GM23338 (cell line): ENCODE results near the gene PAIP2B. TPM values are rescaled to one million over a fixed set of nuclear protein-coding genes. Genes with fewer than 3 reads are reported as not detected.

Source experiments
- ATAC-seq: fragments of 200-7000 bp; cut with Tn5 transposase; 3 replicates; pipeline ENCODE4 v1.9.1; 2020
- DNase-seq: peaks from one replicate; pipeline ENCODE4 v3.0.0-alpha.2; 2015; ENCODE audit warnings: low spot score
- H2AFZ ChIP-seq: fragments of 200-600 bp; sonication (generic); 2 replicates; pipeline ENCODE4 v1.8.0; 2016; ENCODE audit warnings: antibody characterized with exemption, mild to moderate bottlenecking, moderate library complexity
- H3F3A ChIP-seq: fragments of 200-600 bp; sonication (generic); replicated peaks from 2 replicates; pipeline ENCODE4 v1.8.0; 2017; ENCODE audit warnings: antibody characterized with exemption, mixed run types, low read depth
- H3K27ac ChIP-seq: fragments of 200-600 bp; sonication (generic); 2 replicates; pipeline ENCODE4 v1.6.1; 2016; ENCODE audit warnings: low read depth
- H3K27me3 ChIP-seq: fragments of 200-600 bp; sonication (generic); 2 replicates; pipeline ENCODE4 v1.8.0; 2016; ENCODE audit warnings: mild to moderate bottlenecking, mixed run types, moderate library complexity; ENCODE audit not compliant: insufficient read depth
- H3K36me3 ChIP-seq: fragments of 200-600 bp; sonication (generic); 2 replicates; pipeline ENCODE4 v1.8.0; 2016; ENCODE audit warnings: mild to moderate bottlenecking; ENCODE audit not compliant: insufficient read depth
- H3K4me1 ChIP-seq: fragments of 200-600 bp; sonication (generic); 2 replicates; pipeline ENCODE4 v1.8.0; 2016; ENCODE audit warnings: mild to moderate bottlenecking, moderate library complexity; ENCODE audit not compliant: insufficient read depth
- H3K4me2 ChIP-seq: fragments of 200-600 bp; sonication (generic); 2 replicates; pipeline ENCODE4 v1.7.1; 2017; ENCODE audit warnings: mixed run types
- H3K4me3 ChIP-seq: fragments of 200-600 bp; sonication (generic); 2 replicates; pipeline ENCODE4 v1.6.1; 2016; ENCODE audit warnings: mixed run types
- H3K79me2 ChIP-seq: fragments of 200-600 bp; sonication (generic); replicated peaks from 2 replicates; pipeline ENCODE4 v1.8.0; 2017; ENCODE audit warnings: mild to moderate bottlenecking; ENCODE audit not compliant: insufficient read depth
- H3K9me2 ChIP-seq: fragments of 200-600 bp; sonication (generic); 2 replicates; pipeline ENCODE4 v1.8.0; 2017; ENCODE audit not compliant: insufficient read depth
- H4K20me1 ChIP-seq: fragments of 200-600 bp; sonication (generic); replicated peaks from 2 replicates; pipeline ENCODE4 v1.8.0; 2017; ENCODE audit warnings: mild to moderate bottlenecking; ENCODE audit not compliant: insufficient read depth
- H3K27ac Mint-ChIP-seq: 2 replicates; pipeline ENCODE4 v1.8.0; 2020; ENCODE audit warnings: inconsistent platforms, mild to moderate bottlenecking, moderate library complexity, mixed read lengths
- H3K27me3 Mint-ChIP-seq: 3 replicates; pipeline ENCODE4 v1.8.0; 2022; ENCODE audit warnings: low read depth, mild to moderate bottlenecking, moderate library complexity, mixed read lengths, inconsistent platforms; ENCODE audit not compliant: insufficient read depth, poor library complexity
- H3K36me3 Mint-ChIP-seq: 3 replicates; pipeline ENCODE4 v1.8.0; 2021; ENCODE audit warnings: low read depth, mild to moderate bottlenecking, inconsistent platforms, moderate library complexity, mixed read lengths
- H3K4me1 Mint-ChIP-seq: 3 replicates; pipeline ENCODE4 v1.8.0; 2020; ENCODE audit warnings: mild to moderate bottlenecking, inconsistent platforms, mixed read lengths
- H3K4me3 Mint-ChIP-seq: 3 replicates; pipeline ENCODE4 v1.8.0; 2021; ENCODE audit warnings: moderate library complexity, mild to moderate bottlenecking, inconsistent platforms, mixed read lengths
- H3K9me3 Mint-ChIP-seq: 3 replicates; pipeline ENCODE4 v1.8.0; 2020; ENCODE audit warnings: moderate library complexity, mild to moderate bottlenecking, inconsistent platforms, mixed read lengths
- CREB1 ChIP-seq: fragments of 250-450 bp; sonication (Bioruptor Pico); IDR thresholded peaks from 2 replicates; pipeline ENCODE4 v1.5.0; 2020; ENCODE audit warnings: low read depth, mild to moderate bottlenecking, moderate library complexity
- ETS1 ChIP-seq: IDR thresholded peaks from 2 replicates; pipeline ENCODE4 v1.6.1; 2016; ENCODE audit warnings: antibody characterized with exemption
- EZH2 ChIP-seq: fragments of 200-600 bp; sonication (generic); IDR thresholded peaks from one replicate; pipeline ENCODE4 v1.8.0; 2017; ENCODE audit warnings: antibody characterized with exemption, mild to moderate bottlenecking, low read depth; ENCODE audit not compliant: unreplicated experiment
- EZH2phosphoT487 ChIP-seq: fragments of 200-600 bp; sonication (generic); IDR thresholded peaks from one replicate; pipeline ENCODE4 v1.8.1; 2018; ENCODE audit warnings: antibody characterized with exemption; ENCODE audit not compliant: unreplicated experiment
- JUNB ChIP-seq: IDR thresholded peaks from one replicate; pipeline ENCODE4 v1.6.1; 2016; ENCODE audit warnings: antibody characterized with exemption; ENCODE audit not compliant: unreplicated experiment
- NANOG ChIP-seq: IDR thresholded peaks from 2 replicates; pipeline ENCODE4 v1.6.1; 2016; ENCODE audit warnings: antibody characterized with exemption, borderline replicate concordance
- POLR2AphosphoS5 ChIP-seq: IDR thresholded peaks from 2 replicates; pipeline ENCODE4 v1.6.1; 2016; ENCODE audit warnings: antibody characterized with exemption, low read depth
- STAT1 ChIP-seq: IDR thresholded peaks from one replicate; pipeline ENCODE4 v1.6.1; 2016; ENCODE audit warnings: antibody characterized with exemption; ENCODE audit not compliant: unreplicated experiment
- ZNF114 ChIP-seq: fragments of 250-450 bp; sonication (Bioruptor Pico); IDR thresholded peaks from 2 replicates; pipeline ENCODE4 v1.5.0; 2020; ENCODE audit warnings: mild to moderate bottlenecking, moderate library complexity
- ZNF331 ChIP-seq: fragments of 250-450 bp; sonication (Bioruptor Pico); IDR thresholded peaks from 2 replicates; pipeline ENCODE4 v1.5.0; 2020; ENCODE audit warnings: low read depth, mild to moderate bottlenecking, moderate library complexity
- polyA plus RNA-seq: library from polyadenylated mRNA; unstranded; fragments of >200 nt; fragmentation: Nextera tagmentation; extraction: Ambion mirVana; gene quantifications from 2 replicates; pipeline ENCODE4 v1.2.1, GENCODE V29; 2016
- total RNA-seq: library from RNA; depleted of rRNA; stranded (reverse); fragments of >200 nt; shearing (Covaris generic); gene quantifications from 2 replicates; pipeline ENCODE4 v1.2.3, GENCODE V29; 2014
- TF ChIP-seq, protein P1 (sequence below), 2 experiments: fragments of 200-600 bp in 1 of 2; sonication (generic) in 1 of 2; conservative IDR thresholded peaks; 2 replicates each; pipeline versions ENCODE4 v1.5.1 to v1.6.1; 2016 to 2017; ENCODE audit warnings: antibody characterized with exemption in 2 of 2, low read depth in 2 of 2, mild to moderate bottlenecking in 2 of 2, moderate library complexity in 1 of 2
- TF ChIP-seq, protein P2 (sequence below): IDR thresholded peaks from one replicate; pipeline ENCODE4 v1.6.1; 2018; ENCODE audit warnings: antibody characterized with exemption; ENCODE audit not compliant: unreplicated experiment

Gene PAIP2B
- total and polyA plus RNA-seq, 2 experiments from 2014 or later, result 7.6 to 29.7 TPM

- TF ChIP-seq NANOG, result no peak
- TF ChIP-seq EZH2, result no peak
- TF ChIP-seq JUNB, result no peak
- TF ChIP-seq EZH2phosphoT487, result no peak
- TF ChIP-seq CREB1, result no peak
- TF ChIP-seq ZNF331 (CRISPR knock-in tag), result no peak
- no peak for TF ChIP-seq POLR2AphosphoS5
- TF ChIP-seq, protein P1, sequence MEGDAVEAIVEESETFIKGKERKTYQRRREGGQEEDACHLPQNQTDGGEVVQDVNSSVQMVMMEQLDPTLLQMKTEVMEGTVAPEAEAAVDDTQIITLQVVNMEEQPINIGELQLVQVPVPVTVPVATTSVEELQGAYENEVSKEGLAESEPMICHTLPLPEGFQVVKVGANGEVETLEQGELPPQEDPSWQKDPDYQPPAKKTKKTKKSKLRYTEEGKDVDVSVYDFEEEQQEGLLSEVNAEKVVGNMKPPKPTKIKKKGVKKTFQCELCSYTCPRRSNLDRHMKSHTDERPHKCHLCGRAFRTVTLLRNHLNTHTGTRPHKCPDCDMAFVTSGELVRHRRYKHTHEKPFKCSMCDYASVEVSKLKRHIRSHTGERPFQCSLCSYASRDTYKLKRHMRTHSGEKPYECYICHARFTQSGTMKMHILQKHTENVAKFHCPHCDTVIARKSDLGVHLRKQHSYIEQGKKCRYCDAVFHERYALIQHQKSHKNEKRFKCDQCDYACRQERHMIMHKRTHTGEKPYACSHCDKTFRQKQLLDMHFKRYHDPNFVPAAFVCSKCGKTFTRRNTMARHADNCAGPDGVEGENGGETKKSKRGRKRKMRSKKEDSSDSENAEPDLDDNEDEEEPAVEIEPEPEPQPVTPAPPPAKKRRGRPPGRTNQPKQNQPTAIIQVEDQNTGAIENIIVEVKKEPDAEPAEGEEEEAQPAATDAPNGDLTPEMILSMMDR (conservative IDR thresholded peaks at IDR 0.05; ENCODE audit: low read depth in 2 of 2), result no peak
- TF ChIP-seq ETS1, result no peak
- no peak for TF ChIP-seq STAT1
- TF ChIP-seq ZNF114 (CRISPR knock-in tag), result no peak
- TF ChIP-seq, protein P2, sequence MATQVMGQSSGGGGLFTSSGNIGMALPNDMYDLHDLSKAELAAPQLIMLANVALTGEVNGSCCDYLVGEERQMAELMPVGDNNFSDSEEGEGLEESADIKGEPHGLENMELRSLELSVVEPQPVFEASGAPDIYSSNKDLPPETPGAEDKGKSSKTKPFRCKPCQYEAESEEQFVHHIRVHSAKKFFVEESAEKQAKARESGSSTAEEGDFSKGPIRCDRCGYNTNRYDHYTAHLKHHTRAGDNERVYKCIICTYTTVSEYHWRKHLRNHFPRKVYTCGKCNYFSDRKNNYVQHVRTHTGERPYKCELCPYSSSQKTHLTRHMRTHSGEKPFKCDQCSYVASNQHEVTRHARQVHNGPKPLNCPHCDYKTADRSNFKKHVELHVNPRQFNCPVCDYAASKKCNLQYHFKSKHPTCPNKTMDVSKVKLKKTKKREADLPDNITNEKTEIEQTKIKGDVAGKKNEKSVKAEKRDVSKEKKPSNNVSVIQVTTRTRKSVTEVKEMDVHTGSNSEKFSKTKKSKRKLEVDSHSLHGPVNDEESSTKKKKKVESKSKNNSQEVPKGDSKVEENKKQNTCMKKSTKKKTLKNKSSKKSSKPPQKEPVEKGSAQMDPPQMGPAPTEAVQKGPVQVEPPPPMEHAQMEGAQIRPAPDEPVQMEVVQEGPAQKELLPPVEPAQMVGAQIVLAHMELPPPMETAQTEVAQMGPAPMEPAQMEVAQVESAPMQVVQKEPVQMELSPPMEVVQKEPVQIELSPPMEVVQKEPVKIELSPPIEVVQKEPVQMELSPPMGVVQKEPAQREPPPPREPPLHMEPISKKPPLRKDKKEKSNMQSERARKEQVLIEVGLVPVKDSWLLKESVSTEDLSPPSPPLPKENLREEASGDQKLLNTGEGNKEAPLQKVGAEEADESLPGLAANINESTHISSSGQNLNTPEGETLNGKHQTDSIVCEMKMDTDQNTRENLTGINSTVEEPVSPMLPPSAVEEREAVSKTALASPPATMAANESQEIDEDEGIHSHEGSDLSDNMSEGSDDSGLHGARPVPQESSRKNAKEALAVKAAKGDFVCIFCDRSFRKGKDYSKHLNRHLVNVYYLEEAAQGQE, result no peak
- H3K27me3 ChIP-seq, result no peaks in the 10 kb centered on the region
- DNase-seq (no peak), ATAC-seq (no peak)
- no peaks in the 10 kb centered on the region for H3F3A ChIP-seq
- Mint-ChIP-seq H3K4me1 (peaks cover 14% of the 10 kb centered on the region), H3K27me3 (peaks cover 7% of the 10 kb centered on the region), H3K9me3 (no peaks in the 10 kb centered on the region; the same call in 2 of the 3 replicates), H3K27ac (no peak overlapping the region), H3K4me3 (no peak overlapping the region), H3K36me3 (no peaks in the 10 kb centered on the region; the same call in 2 of the 3 replicates)
- no peak overlapping the region for H2AFZ ChIP-seq
- no peaks in the 10 kb centered on the region for H4K20me1 ChIP-seq
- H3K9me2 ChIP-seq, result no peaks in the 10 kb centered on the region
- H3K4me2 ChIP-seq, result no peak overlapping the region
- H3K4me1 ChIP-seq, result 0 out of 2 replicates have a peak, but pooled peaks cover 5% of the 10 kb centered on the region
- H3K79me2 ChIP-seq, result no peaks in the 10 kb centered on the region
- no peak overlapping the region for H3K27ac ChIP-seq
- no peak overlapping the region for H3K4me3 ChIP-seq
- H3K36me3 ChIP-seq, result no peaks in the 10 kb centered on the region
Measured at GRCh38 chr2:71173096-71173495, 53.8 kb downstream of the PAIP2B start.
